ENCODE results near the gene FAM53A.

The FAM53A gene

DNA sequence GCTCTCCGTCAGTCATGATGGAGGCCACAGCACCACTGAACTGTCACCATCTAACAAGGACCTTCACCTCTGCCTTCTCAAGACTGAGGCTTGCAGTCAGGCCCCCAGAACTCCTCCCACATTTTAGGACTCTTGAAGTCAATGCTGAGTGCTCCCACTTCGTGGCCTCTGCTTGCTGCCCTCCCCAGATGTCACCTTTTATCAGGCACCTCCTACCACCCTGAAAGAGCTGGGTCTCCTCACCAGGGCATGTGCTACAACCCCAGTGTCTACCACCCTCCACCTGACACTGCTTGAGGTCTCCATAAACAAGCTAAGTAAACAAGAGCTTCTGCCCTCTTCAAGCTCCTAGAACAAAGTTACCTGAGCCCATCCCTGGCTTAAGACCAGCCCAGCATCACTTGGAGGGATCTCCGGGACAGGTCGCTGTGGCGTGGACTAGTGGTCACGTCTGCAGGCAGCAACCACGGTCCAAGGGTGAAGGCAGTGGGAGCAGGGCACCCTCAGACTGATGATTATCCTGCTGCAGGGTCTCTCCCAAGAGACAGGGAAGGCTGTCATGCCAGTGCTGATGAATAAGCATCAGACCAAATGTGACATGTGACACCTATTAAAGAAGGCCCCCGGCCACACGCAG lies 7.7 kb upstream of the FAM53A start:
- no peak overlapping the region for H3K4me3 ChIP-seq (ENCODE audit: low read depth, low read length)
- TF ChIP-seq, protein P1, sequence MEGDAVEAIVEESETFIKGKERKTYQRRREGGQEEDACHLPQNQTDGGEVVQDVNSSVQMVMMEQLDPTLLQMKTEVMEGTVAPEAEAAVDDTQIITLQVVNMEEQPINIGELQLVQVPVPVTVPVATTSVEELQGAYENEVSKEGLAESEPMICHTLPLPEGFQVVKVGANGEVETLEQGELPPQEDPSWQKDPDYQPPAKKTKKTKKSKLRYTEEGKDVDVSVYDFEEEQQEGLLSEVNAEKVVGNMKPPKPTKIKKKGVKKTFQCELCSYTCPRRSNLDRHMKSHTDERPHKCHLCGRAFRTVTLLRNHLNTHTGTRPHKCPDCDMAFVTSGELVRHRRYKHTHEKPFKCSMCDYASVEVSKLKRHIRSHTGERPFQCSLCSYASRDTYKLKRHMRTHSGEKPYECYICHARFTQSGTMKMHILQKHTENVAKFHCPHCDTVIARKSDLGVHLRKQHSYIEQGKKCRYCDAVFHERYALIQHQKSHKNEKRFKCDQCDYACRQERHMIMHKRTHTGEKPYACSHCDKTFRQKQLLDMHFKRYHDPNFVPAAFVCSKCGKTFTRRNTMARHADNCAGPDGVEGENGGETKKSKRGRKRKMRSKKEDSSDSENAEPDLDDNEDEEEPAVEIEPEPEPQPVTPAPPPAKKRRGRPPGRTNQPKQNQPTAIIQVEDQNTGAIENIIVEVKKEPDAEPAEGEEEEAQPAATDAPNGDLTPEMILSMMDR (conservative IDR thresholded peaks at IDR 0.05; ENCODE audit: low read depth, low read length), result no peak
- DNase-seq (ENCODE audit: low read depth), result no peak

DNA sequence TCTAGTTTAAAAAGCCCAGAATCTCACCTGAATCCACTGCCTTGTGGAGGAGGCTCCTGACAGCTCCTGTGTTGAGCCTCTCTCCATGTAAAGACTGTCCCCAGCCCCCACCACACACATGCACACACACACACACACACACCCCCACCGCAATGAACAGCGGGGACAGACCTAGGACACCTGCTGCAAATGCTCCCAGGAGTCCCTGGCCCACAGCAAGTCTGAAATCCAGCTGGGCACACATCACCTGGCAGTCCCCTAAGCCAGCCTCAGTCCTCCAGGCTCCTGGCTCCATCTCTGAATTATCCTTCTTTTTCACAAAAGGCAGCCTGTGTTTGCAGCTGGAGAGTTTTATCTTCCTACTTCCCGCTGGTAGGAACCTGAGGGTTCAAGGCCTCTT lies 6.6 kb upstream of the FAM53A start:
- H3K4me3 ChIP-seq (ENCODE audit: low read depth, low read length), result no peak overlapping the region
- no peak for DNase-seq (ENCODE audit: low read depth)
- TF ChIP-seq, protein P1 (conservative IDR thresholded peaks at IDR 0.05; ENCODE audit: low read depth, low read length), result no peak

DNA sequence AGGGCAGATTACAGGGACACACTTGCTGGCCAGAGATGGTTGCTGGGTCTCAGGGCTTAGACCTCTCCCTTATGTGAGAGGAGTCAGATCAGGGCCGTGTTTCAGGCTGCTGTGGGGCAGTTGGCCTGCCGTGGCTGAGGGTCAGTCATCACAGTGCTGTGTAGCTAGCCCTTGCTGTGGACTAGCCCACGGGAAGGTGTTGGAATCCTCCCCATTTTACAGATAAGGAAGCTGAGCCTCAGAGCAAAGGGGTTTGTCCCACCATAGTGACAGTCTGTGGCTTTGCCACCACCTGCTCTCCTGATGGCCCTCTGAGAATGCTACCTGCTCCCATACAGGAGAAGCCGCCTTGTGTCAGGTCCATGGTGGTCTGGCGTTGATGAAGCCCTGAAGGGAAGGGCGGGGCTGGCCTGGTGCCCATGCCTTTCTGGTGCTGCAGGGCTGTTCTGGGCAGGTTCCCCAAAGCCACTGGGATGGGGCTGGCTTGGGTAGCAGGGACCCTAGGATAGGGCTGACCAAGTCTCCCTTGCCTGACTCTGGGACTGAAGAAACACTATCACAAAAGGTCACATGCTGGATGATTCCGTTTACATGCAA lies 2.4 kb upstream of the FAM53A start:
- no peak overlapping the region for H3K4me3 ChIP-seq (ENCODE audit: low read depth, low read length)
- TF ChIP-seq, protein P1 (conservative IDR thresholded peaks at IDR 0.05; ENCODE audit: low read depth, low read length), result no peak

DNA sequence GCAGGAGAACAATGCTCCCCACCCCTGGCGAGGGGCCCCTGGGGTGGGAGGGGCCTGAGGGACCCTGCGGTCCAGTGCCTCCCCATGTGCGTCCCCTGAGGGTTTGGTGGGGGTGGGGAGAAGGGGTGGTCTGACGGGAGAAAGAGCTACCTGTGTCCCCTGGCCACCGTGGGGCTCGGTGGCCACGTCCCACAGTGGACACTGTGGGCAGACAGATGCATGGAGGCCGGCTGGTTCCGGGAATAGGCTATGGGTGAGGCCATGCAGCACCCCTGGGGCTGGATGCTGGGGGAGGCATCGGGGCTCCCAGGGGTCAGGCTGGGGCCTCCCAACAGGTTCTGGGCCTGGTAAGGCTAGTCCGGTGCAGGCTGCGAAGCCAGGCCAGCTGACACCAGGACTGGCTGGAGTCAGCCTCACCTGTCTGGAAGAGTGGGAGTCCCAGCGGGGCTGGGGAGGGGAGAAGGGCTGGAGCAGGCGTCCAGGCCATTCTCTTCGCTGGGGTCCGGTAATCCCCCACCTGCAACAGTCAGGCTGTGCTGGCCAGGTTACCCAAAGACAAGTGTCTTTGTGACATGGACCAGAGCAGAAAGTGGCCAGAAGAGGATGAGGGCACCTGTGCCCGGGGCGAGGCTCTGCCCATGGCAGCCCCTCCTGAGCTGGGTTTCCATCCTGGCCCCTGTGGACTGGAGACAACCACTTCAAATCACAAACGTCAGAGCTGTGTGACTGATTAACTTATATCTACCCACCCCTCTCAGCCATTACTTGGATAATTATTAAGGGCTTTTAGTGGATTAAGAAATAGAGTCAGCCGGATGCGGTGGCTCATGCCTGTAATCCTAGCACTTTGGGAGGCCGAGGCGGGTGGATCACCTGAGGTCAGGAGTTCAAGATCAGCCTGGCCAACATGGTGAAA lies 1.4 kb upstream of the FAM53A start:
- H3K4me3 ChIP-seq (ENCODE audit: low read depth, low read length), result no peak overlapping the region
- no peak for DNase-seq (ENCODE audit: low read depth)
- TF ChIP-seq, protein P1 (conservative IDR thresholded peaks at IDR 0.05; ENCODE audit: low read depth, low read length), result no peak

More for the DNA sequence above, 2.4 kb upstream of the FAM53A start:
- no peak for DNase-seq (ENCODE audit: low read depth)

DNA sequence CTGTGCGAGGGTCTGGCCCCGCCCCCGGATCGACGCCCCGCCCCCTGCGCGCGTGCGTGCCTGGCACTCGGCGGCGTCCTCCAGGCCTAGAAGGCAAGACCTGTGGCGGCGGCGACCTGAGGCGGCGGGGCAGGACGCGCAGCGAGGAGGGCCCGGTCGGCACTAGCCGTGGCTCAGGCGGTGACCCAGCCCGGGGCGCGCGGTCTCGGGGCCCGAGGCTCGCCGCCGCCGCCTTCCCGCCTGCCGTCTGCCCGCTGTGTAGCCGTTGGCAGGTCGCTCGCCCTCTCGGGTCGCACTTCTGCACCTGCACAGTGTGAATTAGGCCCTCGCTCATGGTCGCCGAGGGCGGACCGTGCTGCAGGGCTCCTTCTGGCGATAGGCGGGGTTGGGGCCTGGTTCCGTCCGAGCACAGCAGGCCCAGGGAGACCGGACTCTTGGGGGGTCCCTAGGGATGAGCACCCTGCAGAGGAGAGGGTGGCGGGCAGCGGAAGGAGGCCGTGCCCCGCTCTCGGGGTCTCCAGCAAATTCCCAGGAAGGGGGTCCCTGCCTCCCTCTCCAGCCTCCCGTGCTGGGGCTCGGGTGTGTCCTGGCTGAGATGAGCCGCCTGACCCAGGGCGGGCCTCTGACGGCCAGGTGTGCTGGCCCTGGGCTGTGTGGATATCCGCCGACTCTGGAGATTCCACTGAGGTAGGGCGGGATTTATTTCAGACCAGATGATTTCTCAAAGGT lies 557 bp upstream of the FAM53A start:
- peak overlapping the region; percentile 64 for H3K4me3 ChIP-seq (ENCODE audit: low read depth, low read length)
- DNase-seq (ENCODE audit: low read depth), result no peak
- TF ChIP-seq, protein P1 (conservative IDR thresholded peaks at IDR 0.05; ENCODE audit: low read depth, low read length), result no peak

DNA sequence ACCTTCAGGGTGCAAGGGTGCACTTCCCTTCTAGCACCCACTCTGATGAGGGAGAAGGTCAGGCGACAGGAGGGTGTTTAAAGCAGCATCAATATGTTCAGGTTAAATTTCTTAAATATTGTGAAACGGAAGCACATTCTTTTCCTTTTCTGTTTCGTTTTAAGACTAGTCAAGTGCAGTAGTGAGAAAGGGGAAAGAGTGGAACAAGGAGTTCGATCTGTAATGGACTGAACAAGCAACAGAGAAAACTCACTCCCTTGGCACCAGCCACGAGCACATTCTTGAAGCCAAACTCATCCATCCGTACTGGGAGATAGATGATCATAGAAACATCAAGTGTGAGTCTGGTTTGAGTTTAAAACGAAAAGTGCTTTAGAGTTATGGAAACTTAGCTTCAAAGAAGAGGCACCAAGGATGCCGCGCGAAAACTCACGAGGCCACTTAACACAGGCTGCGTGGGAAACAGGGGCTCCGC lies 815 bp downstream of the FAM53A start:
- H3K4me3 ChIP-seq (ENCODE audit: low read depth, low read length), result peak overlapping the region; percentile 62
- peak; percentile 94 for DNase-seq (ENCODE audit: low read depth)
- TF ChIP-seq, protein P1 (conservative IDR thresholded peaks at IDR 0.05; ENCODE audit: low read depth, low read length), result no peak
